Ecto neural progenitor cell (in vitro differentiated cells): ENCODE data around the gene MYOM1.

ENCODE experiments used
- DNase-seq: peaks from one replicate; pipeline ENCODE4 v3.0.0-alpha.2; 2018; ENCODE audit warnings: low spot score

The MYOM1 gene

DNA sequence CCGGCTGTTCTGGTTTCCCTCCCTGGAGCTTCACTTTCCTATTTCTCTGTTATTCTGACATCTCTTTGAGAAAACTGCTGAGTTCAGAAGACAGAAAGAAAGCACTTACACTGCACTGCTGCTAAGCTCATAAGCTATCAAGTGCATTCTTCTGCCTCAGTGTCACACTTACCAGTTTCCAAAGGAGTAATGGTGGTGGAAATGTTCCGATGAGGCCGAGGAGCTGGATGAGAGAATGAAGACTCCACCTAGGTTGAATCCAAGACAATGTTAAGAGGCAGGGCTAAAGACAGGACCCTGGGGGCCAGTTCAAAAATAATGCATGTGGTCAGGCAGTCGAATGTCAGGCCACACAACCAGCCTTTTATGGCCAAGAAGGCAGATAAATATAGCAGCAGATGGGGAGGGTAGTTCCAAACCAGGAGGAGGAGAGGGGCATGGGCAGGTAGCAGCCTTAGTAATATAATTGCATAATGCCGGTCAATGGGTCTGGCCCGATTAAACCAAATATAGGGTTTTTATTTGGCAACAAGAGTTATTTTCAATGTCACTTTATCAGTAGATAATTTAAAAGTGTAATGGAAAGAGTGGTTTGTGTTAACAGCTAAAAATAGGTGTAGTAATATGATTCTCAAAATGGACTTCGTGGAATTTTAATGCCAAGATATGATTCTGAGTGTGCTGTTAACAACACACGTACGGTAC lies at the start of gene MYOM1:
Gene MYOM1, minus strand, starts transcription at position 338 of the 705 bp plus-strand sequence. CDS start 4,745 bp downstream, outside the sequence.
- no peak for DNase-seq

DNA sequence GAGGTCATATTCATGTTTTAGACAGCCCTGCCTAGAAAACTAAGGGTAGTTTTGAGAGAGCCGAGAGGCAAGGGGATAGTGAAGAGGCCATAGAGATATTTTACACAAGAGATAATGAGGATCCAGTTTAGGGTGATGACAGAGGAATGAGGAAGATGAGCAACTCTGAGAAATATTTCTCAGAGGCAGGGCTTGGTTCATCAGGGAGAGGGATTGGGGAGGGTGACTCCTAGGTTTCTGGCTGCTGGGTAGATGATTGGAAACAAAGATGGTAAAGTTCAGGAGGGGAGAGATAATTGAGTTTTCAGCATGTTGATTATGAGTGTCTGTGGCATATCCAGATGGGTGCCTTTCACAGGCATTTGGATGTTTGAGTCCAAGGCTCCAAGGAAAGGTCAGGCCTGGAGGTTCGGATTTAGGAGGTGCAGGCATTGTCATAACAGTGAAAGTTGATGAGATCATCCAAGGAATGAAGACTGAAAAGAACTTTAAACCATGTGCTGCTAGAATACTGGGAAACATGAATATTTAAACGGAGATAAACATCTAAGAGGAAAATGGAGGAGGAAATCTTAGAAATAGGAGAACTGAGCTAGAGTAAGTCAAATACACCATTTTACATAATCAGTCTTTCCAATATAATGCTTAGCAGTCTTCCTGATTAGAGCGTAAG lies 49.6 kb upstream of the MYOM1 start:
- no peak for DNase-seq

DNA sequence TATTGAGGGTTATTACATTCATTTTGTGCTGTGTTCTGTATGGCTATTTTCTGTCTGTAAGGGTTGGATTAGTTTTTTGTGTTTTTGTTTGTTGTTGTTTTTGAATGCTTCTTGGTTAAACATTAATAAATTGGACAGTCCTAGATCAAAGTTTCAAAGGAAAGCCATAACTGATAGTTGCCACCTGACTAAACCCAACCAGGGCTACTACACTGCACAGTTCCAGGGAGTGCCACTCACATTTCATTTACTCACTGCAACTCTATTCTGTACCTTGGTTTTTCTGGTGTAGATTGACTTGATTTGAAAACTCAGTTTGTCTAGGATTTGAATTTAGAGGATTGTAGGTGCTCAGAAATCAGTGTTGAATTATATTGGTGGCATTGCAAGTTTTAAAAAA lies 48.5 kb upstream of the MYOM1 start:
- no peak for DNase-seq

DNA sequence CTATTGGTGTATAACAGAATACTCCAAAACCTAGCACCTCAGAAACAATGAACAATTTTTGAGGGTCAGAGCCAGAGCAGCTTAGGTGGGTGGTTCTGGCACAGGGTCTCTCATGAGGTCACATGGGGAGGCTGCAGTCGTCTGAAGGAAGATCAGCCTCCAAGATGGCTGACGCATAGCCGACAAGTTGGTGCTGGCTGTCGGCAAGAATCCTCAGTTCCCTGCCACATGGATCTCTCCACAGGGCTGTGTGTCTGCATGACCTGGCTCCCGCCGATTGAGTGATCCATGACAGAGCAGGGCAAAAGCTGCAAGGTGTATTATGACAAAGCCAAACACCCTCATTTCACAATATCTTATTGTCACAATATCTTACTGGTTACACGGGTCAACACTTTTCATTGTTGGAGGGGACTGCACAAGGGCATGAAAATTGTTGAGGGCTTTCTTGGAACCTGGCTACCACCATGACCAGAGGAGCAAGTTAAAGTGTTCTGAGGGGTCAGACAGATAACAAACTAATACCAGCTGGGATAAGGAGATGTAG lies 46.4 kb upstream of the MYOM1 start:
- no peak for DNase-seq

DNA sequence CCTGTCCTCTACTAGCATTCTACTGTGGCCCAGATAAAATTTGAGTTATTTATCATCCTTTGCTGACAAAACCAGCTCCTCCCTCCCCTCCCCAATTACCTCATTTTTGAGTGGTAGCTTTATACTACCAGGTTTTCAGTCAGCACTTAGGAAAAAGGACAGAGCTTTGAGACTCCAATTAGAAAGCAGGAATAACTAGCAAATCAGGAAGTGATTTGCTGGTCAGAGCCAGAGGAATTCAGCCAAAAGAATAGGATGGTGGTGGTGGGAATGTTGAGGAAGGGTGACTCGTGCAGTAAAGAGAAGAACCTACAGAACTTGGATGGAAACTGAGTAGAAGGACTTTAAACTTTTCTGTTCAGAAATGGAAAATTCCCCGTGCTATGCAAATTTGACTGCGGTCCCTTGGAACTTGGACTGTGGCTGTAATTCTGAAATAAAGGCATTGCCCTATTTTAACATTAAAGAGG lies 45.8 kb upstream of the MYOM1 start:
- no peak for DNase-seq

DNA sequence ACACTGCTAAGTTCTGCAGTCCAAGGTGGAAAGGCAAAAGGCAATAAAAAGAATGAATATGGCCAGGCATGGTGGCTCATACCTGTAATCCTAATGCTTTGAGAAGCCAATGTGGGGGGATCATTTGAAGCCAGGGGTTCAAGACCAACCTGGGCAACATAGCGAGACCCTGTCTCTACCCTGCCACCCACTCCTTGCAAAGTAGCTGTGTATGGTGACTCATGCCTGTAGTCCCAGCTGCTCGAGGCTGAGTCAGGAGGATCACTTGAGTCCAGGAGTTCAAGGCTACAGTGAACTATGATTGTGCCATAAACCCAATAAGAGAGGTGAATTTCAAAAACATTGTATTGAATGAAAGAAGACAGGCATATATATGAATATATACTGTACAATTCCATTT lies 44.6 kb upstream of the MYOM1 start:
- DNase-seq, result no peak

DNA sequence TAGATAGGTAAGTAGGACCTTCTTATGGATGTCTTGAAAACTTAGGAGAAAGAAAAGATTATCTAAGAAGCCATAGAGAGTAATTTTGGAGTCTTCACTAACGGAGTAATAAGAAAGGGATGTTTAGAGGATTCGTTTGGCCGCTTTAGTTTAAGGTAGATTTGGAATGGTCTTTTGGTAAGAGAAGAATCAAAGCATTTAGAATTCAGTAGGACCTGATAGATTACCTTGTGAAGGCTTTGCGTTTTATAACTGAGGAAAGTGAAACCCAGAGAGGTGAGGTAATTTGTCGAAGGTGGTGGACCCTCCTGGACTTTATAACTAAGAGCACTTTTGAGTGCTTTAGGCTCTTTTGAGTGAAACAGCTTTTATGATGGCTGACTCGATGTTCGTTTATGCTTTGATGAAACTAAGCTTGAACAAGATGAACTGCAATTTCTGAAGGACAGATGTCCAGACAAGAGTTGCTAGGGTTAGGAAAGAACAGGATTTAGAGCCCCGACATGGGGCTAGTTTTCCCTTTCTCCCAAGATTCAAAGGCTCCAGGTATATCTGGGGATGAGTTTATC lies 43.4 kb upstream of the MYOM1 start:
- DNase-seq, result no peak

DNA sequence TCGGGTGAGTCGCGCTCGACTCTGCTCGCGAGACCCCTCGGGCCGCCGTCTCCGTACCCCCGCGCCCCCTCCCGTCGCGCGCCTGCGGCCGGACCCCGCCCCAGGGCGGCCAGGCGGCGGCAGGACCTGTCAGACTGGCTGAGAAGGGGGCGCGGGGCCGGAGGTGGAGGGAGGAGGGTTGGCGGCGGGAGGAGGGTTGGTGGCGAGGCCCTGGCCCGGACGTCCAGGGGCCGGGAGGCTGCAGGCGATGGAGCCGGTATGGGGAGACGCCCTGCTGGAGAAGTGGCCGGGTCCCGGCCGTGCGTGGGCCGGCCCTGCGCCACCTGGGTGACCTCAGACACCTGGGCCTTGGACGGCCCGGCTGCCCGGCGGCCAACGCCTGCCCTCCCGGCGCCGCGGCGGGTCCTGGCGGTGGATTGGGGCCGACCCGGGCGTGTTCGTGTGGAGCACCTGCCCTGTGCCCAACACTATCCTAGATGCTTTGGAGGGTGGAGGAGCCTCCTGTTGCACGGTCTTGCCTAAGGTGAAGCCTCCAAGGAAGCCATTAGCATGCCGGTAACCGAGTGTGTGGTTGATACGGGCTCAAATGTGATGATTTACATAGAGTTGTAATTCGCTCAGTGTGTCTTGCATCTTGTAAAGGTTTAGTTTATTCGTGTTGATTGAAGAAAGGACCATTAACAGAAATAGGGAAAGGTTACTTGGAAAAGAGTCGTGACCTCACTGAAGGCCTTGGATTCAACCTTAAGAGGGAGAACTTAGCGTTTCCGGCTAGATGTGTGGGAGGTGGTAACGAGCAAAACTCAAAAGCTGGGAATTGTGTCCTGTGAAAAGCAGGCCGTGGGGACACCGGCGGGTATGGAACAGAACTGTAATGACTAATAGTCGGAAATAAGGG lies 42.7 kb upstream of the MYOM1 start:
- DNase-seq, result no peak

DNA sequence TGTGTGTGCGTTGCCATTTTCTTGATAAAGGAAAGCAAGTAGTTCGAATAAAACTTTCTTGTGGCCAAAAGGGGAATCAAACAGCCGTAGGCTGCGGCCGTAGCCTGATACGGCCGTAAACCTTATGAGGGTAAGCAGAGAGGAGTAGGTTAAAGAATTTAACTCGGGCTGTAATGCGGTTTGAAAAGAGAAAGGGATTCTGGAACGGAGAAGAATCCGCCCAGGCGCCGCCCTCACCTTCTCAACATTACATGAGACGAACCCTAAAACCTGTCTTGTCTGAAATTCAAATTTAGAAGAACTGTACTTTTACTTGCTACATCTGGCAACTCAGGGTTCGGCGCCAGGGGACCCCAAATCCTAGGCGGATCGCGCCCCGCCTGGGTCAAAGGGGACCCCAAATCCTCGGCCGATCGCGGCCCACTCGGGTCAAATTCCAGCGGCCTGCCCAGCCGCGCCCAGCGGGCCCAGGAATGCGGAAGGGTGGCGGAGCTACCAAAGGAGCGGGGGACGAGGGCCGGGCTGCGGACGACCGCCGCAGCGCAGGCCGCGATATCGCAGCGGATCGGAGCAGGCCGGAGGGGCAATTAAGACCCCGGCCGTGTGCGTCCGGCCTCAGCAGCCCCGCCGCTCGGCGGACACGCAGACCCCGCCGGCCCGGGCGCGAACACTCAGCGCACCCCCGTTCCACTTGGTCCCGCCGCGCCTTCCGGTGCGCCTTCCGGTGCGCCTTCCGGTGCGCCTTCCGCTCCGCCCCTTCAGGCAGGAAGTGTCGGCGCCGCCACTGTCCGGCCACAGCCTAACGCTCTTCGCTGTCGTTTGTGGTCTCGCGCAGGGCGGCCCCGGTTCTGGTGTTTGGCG lies 41.8 kb upstream of the MYOM1 start, which contains the start of gene MYL12B:
Gene MYL12B, plus strand, starts transcription at position 761 of the 861 bp plus-strand sequence. CDS start 10,766 bp downstream, outside the sequence.
- DNase-seq, result peak; percentile 91

DNA sequence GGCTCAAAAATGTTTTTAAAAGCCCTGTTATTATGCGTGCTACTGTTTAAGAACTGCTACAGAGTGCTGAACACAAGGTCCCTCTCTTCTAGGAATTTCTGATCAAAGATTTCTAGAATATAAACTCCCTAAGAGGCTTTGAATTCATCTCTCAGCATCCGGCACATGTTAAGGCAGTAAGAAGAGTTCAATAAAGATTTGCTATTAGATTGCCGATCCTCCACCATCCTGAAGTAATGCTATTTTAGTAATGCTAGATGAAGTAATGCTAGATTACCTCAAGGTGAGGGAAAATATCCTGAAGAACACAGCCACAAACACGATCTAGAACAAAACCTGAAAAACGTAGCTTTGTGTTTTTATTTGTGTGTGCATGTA lies 41.2 kb upstream of the MYOM1 start:
- no peak for DNase-seq

DNA sequence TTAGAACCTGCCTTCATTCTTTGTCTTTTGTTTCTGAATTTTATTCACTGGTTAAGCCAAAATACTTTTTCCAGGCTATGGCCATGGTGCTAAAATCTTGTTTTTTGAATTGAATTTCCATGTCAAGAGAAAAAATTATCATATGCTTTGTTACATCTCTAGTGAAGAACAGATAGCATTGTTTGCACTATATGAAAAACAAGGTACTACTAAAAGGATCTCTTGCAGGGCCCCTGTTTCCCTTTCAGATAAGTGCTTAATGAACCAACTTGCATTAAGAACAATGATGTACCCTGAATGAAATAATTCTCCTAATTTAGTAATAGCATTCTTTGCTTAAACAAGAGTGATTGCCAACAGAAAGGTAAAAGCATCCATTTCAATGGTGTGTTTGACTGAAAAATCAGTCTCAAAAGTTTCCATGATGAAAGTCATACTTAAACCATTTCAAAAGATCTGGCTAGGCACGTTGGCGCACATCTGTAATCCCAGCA lies 37.9 kb upstream of the MYOM1 start:
- DNase-seq, result no peak

DNA sequence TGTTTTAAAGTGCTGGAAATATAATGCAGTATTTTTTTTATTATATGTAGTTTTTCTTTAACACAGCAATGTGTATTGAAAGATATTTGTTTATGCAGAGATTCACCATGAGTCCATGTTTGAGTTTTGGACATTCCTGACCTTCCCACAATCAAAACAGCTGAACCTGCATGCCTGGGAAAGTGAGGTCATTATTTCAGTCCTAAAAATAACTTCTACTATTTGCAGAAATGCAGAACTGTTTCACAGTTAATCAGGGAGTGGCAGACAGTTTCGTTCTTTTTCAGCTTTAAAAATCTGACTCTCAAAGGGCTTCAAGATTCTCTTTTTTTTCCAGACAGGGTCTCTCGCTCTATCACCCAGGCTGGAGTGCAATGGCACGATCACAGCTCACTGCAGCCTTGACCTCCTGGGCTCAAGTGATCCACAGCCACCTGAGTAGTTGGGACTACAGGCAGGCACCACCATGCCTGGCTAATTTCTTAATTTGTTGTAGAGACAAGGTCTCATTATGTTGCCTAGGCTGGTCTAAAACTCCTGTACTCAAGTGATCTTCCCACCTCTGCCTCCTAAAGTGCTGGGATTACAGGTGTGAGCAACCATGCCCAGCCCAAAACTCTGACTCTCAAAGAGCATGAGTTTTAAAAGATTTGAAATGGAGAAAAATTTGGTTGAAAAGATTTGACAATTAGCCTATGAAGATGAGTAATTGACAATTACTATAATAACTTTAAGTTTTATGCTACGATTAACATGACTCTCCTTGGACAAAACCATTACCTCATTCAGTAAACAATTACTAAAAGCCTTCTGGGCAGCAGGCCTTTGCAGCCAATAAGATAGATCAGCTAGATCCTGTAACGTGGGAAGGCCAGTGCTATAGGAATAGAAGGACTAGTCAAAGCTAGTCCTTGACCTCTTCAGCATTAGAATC lies 37.2 kb upstream of the MYOM1 start:
- no peak for DNase-seq

DNA sequence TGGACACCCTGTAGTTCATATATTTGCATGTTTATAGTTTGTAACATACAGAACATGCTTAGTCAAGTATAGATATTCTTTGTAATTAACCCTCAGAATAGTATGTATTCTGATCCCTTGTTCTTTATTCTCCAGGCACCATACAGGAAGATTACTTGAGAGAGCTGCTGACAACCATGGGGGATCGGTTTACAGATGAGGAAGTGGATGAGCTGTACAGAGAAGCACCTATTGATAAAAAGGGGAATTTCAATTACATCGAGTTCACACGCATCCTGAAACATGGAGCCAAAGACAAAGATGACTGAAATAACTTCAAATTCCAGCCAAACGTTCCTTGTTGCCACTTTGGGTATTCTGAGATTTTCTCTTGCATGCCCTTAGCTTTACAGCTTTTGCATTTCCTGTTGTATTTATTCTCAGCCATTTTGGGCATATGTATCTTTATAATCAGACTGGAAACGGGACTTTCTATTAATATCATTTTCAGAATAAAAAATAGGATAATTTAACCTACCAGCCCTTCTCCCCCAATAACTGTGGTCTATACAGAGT lies 35.9 kb upstream of the MYOM1 start:
- no peak for DNase-seq

DNA sequence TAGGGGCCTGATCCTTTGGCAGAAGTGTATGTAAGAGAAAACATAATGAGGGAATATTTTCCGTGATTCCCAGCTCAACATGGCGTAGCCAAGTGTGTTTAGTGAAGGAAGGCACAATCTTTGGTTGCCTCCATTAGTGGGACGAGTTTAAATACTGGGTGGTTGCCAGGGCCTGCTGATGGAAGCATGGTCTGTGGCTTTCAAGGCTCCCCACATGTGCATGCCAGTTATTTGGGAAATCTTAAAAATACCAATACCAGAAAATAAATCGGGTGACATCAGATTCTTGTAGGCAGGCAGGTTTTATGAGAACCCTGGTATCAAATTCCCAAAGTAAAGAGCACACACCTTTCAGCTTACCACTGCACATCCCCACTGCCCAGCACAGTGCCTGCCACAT lies 35.0 kb upstream of the MYOM1 start:
- DNase-seq, result no peak

DNA sequence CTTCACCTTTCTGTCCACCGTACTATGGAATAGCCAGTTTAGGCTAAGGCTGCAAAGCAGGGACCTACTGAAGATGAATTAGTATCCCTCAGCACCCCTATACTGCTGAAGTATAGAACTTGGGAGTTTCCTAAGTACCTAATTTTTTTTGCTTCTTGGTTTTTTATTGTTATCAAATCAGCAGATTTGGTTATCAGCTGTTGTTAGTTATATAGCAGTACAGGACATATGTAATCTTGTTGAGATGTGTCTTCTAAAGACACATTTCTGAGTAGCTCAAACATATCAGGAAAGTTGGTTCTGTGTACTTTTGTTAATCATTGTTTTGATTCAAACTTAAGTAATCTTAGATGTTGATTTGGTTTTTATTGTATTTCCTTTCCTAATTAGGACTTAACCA lies 33.1 kb upstream of the MYOM1 start:
- DNase-seq, result no peak

DNA sequence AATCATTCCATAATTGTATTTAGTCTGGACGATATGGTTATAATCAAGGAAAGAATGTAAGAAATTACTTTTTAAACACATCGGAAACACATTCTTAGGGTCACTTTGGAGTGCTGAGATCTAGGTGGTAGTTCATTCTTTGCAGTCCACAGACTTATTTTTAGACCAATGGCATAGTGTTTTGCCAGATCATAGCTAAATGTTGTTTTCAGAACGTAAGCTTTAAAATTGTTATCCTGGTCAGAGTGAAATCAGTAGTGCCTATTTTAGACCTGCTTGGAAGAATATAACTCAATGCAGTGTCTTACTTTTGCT lies 32.2 kb upstream of the MYOM1 start:
- no peak for DNase-seq

DNA sequence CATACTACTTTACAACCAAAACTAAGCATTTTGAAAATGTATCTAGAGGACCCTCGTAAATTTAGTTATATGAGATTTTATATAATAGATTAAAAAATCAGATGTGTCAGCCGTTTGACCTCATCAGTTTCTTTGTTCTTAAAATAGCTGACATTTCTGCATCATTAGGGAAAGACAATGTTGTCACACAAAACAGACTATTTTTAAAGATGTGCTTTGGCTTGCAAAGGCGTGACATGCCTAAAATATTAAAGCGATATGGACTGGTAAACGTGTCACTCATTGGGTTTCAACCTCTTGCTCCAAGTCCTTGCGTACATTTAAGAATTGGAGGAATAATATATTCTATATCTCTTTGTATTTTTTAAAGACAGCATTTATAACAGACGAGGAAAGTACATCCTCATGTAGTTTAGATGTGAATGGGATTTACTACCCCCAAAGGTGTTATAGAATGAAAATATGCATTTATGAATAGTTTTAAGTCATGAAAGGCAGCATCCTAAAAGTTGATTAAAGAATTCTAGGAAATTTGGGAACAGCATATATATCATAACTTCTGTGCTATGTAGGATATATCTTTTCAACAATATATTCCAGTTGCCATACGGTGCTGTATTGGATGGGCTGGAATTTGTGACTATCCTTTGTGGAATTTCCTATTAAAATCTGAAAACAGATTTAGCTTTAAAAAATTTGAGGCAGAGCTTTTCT lies 31.6 kb upstream of the MYOM1 start:
- DNase-seq, result no peak

DNA sequence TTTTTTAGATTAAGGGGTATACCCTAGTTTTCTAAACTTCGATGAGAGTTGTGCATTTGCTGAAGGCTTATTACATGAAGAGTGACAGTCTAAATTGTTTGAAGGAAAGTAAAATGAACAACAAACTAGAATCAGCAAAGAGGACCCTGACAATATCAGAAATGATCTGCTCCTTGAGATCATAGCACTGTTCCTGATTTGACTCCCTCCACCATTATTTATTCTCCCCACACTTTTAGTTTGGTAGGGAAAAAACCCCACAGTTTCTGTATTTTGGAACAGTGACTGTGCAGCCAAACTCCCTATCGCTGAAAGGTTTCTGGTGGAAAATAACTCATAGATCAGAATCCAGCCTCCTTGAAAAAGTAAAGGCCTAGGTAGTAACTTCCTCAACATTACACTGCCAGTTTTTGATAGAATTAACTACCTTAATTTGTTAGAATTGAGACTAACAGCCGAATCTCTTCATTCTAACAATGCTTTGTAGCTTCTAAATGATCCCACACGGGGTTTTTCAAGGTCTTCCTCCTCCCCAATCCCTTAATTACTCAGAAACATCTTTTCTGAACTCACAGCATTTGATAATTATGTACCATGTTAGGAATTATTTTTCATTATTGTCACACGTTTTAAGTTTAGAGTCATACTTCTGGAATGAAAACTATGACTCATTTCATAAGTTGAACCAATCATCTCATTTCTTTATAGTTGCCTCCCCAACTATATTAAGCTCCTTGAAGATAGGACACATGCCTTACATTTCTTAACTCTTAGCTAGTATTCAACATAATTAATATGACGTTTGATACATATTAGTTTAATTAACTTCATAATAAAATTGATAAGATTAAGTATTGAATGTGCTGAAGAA lies 30.7 kb upstream of the MYOM1 start:
- no peak for DNase-seq
